Neural progenitor cell (in vitro differentiated cells): ENCODE data around the gene PTPRN2.

ENCODE experiments used
- EZH2 ChIP-seq: fragments of 200-600 bp; sonication (generic); IDR thresholded peaks from 2 replicates; pipeline ENCODE4 v1.6.1; 2017; ENCODE audit warnings: antibody characterized with exemption, mild to moderate bottlenecking, moderate library complexity
- EZH2phosphoT487 ChIP-seq: fragments of 200-600 bp; sonication (generic); IDR thresholded peaks from 2 replicates; pipeline ENCODE4 v1.6.1; 2017; ENCODE audit warnings: antibody characterized with exemption
- TF ChIP-seq, protein P1 (sequence below): fragments of 200-600 bp; sonication (generic); IDR thresholded peaks from 2 replicates; pipeline ENCODE4 v1.5.1; 2017; ENCODE audit warnings: antibody characterized with exemption, mild to moderate bottlenecking

DNA sequence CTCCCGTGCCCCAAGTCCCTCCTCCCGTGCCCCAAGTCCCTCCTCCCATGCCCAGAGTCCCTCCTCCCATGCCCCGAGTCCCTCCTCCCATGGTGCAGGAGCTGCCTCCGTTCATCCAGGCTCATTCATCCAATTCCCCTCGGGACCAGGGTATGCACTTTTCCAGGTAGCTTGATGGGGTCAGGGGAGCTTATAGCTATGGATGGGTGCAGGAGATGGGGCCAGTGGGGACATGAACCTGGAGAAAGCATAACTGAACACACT, 201.3 kb downstream of the PTPRN2 start:
- TF ChIP-seq, protein P1, sequence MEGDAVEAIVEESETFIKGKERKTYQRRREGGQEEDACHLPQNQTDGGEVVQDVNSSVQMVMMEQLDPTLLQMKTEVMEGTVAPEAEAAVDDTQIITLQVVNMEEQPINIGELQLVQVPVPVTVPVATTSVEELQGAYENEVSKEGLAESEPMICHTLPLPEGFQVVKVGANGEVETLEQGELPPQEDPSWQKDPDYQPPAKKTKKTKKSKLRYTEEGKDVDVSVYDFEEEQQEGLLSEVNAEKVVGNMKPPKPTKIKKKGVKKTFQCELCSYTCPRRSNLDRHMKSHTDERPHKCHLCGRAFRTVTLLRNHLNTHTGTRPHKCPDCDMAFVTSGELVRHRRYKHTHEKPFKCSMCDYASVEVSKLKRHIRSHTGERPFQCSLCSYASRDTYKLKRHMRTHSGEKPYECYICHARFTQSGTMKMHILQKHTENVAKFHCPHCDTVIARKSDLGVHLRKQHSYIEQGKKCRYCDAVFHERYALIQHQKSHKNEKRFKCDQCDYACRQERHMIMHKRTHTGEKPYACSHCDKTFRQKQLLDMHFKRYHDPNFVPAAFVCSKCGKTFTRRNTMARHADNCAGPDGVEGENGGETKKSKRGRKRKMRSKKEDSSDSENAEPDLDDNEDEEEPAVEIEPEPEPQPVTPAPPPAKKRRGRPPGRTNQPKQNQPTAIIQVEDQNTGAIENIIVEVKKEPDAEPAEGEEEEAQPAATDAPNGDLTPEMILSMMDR = no peak
- TF ChIP-seq EZH2 = no peak
- TF ChIP-seq EZH2phosphoT487 = no peak
